ENCODE data around the gene DCBLD2. TPM values are rescaled to one million over a fixed set of nuclear protein-coding genes. Genes with fewer than 3 reads are reported as not detected.

DCBLD2 gene
- total and polyA plus RNA-seq, 12 donors: 9.1 to 68.2 (median 40.9) TPM

DNA sequence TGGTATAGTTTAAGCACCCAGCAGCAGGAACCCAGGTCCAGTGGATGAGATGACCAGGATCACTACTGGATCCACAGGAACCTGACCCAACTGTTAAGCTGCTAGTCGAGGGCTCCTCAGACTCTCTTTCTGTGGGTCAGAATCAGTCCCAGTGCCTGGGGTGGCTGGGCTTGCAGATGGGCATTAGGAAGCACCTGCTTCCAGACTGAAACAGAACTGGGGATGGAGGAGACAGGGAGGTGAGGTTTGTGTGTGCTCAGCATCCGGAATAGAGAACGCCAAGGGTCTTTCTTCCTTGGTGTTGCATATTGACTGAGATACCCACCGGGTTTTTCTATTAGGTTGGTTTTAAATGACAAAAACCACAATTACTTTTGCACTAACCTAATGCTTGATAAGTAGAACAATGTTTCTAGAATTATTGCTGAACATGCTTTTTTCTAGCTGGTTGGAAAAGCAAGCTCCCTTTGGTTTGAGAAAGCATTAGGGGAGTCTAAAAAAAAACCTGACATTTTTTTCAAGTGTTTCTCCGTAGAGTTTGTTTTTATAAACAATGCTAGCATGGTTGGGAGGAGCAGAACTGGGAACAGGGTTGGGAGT, 137.6 kb downstream of the DCBLD2 start:
- no peak for TF ChIP-seq CTCF (IDR thresholded peaks at IDR 0.05)
- no peak for TF ChIP-seq POLR2A (IDR thresholded peaks at IDR 0.05)
- Histone ChIP-seq H3K4me1 (replicated peaks in 1 of 2) (peaks cover 4 to 44% of the 10 kb centered on the region in 2 donors), H3K27me3 (no peaks in the 10 kb centered on the region), H3K27ac (peak overlapping the region in 2 of 5 donors; percentile 11 to 60), H3K36me3 (replicated peaks in 1 of 2) (no peaks in the 10 kb centered on the region), H3K9me3 (replicated peaks in 1 of 3) (no peaks in the 10 kb centered on the region), H3K4me3 (peak overlapping the region in 1 of 4 donors; percentile 11)
- intact Hi-C loops (cut with DNase I): no loop called here
- no peak for DNase-seq
- WGBS, 4 donors: 47 to 65% (median 57%) methylated on average over 5 of the region's 5 CpGs

- peaks cover 0 to 38% of the 10 kb centered on the region in 2 donors for H3K4me1 ChIP-seq (replicated peaks in 1 of 2)
- H3K9me3 ChIP-seq (replicated peaks in 1 of 3): no peaks in the 10 kb centered on the region
- 33 to 58% (median 41%) methylated on average over 1 of the region's 1 CpG for WGBS, 4 donors
- intact Hi-C loops (cut with DNase I): no loop called here
- peak in 6 of 7 donors; percentile 26 to 77 (median 65) for DNase-seq
- no peaks in the 10 kb centered on the region for H3K36me3 ChIP-seq (replicated peaks in 1 of 2)
- H3K4me3 ChIP-seq: peak within 1 kb of the TSS in 1 of 4 donors; percentile 11
- peak within 1 kb of the TSS in 2 of 5 donors; percentile 60 to 72 for H3K27ac ChIP-seq
- H3K27me3 ChIP-seq: no peaks in the 10 kb centered on the region
- no peak for TF ChIP-seq POLR2A (IDR thresholded peaks at IDR 0.05)
These were observed 138.4 kb downstream of the DCBLD2 start, which contains the start of gene ST3GAL6 for GRCh38 chr3:98763076-98763475. Gene ST3GAL6 (plus strand): TSS chr3:98763340. CDS start chr3:98768441, 5,101 bp downstream.

DNA sequence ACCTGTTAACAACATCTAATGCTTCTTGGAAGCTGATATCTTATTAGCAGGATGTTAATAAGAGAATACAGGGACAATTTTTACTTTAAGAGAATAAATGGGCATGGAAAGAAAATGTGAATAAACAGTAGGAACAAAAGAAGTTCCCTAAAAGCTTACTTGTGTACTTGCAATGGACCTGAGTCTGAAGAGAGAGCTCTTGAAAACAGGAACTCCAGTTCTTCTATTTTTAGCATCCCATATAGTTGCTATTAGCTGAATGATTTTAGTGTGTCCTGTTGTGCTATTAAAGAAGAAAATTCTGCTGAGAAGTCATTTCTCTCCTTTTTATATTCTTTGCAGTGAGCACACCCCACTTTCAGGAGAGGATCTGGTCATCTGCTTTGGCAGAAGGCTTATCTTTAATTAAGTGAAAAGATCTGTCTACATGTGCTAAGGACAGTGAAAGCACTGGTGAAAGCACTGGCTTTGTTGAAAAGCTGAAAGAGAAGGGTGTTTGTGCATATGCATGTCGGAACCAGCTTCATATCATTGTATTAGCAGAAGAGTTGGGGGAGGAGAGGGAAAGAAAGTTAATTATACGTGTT, 139.8 kb downstream of the DCBLD2 start:
- Histone ChIP-seq H3K9me3 (replicated peaks in 1 of 3) (no peaks in the 10 kb centered on the region), H3K27ac (peak overlapping the region in 3 of 5 donors; percentile 7 to 64 (median 31)), H3K4me3 (no peak overlapping the region), H3K4me1 (replicated peaks in 1 of 2) (peaks cover 0 to 38% of the 10 kb centered on the region in 2 donors), H3K36me3 (replicated peaks in 1 of 2) (no peaks in the 10 kb centered on the region), H3K27me3 (no peaks in the 10 kb centered on the region)
- 61 to 76% (median 64%) methylated on average over 2 of the region's 2 CpGs for WGBS, 4 donors
- TF ChIP-seq CTCF (IDR thresholded peaks at IDR 0.05) (no peak), POLR2A (IDR thresholded peaks at IDR 0.05) (no peak)
- no peak for DNase-seq
- intact Hi-C loops (cut with DNase I): no loop called here

DNA sequence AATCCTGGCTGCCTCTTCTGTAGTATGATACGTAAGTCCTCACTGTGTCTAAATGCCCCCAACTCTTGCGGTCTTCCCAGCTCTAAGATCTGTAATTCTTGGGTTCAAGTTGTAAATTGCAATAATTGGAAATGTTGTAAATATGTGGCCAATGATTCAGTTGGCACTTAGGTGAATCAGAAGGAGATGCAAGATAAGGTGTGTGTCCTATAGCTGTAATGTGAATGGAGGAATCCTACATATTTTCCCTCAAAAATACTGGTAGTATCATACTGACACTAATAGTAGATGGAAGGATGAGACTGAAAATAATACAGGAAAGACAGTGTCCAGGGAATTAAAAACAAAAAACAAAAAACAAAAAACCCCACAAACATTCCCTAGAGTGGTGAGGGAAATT, 141.9 kb downstream of the DCBLD2 start:
- no peak overlapping the region for H3K27ac ChIP-seq
- DNase-seq: no peak
- no peaks in the 10 kb centered on the region for H3K36me3 ChIP-seq (replicated peaks in 1 of 2)
- TF ChIP-seq POLR2A (IDR thresholded peaks at IDR 0.05): no peak
- no peak for TF ChIP-seq CTCF (IDR thresholded peaks at IDR 0.05)
- no peaks in the 10 kb centered on the region for H3K27me3 ChIP-seq
- 94 to 100% (median 99%) methylated on average over 2 of the region's 2 CpGs for WGBS, 4 donors
- H3K4me1 ChIP-seq (replicated peaks in 1 of 2): peaks cover 0 to 28% of the 10 kb centered on the region in 2 donors
- H3K4me3 ChIP-seq: no peak overlapping the region
- intact Hi-C loops (cut with DNase I): no loop called here
- no peaks in the 10 kb centered on the region for H3K9me3 ChIP-seq (replicated peaks in 1 of 3)
